Loucy (cell line): Measurements from ENCODE around the gene NCKAP5.

Experiments
- H2AFZ ChIP-seq: fragments of 200-600 bp; sonication (generic); 2 replicates; pipeline ENCODE4 v1.6.0; 2016; ENCODE audit warnings: antibody characterized with exemption, mild to moderate bottlenecking, low read length, moderate library complexity
- H3F3A ChIP-seq: fragments of 200-600 bp; 2 replicates; pipeline ENCODE4 v1.6.0; 2016; ENCODE audit warnings: antibody characterized with exemption, low read depth, mild to moderate bottlenecking
- H3K27me3 ChIP-seq: fragments of 200-600 bp; sonication (generic); 2 replicates; pipeline ENCODE4 v1.6.1; 2014; ENCODE audit warnings: low read length, mild to moderate bottlenecking; ENCODE audit not compliant: insufficient read depth, poor library complexity, severe bottlenecking
- H3K36me3 ChIP-seq: fragments of 200-600 bp; sonication (generic); 2 replicates; pipeline ENCODE4 v1.6.1; 2016; ENCODE audit warnings: low read length; ENCODE audit not compliant: insufficient read depth
- H3K4me1 ChIP-seq: fragments of 200-600 bp; sonication (generic); 2 replicates; pipeline ENCODE4 v1.5.1; 2014; ENCODE audit warnings: low read length, mild to moderate bottlenecking; ENCODE audit not compliant: insufficient read depth, poor library complexity, severe bottlenecking
- H3K4me2 ChIP-seq: fragments of 200-600 bp; sonication (generic); 2 replicates; pipeline ENCODE4 v1.6.0; 2014; ENCODE audit warnings: antibody characterized with exemption, low read length, low read depth, mild to moderate bottlenecking; ENCODE audit not compliant: poor library complexity, severe bottlenecking
- H3K4me3 ChIP-seq: fragments of 200-600 bp; sonication (generic); 2 replicates; pipeline ENCODE4 v1.5.1; 2014; ENCODE audit warnings: low read length, mild to moderate bottlenecking, mixed read lengths; ENCODE audit not compliant: poor library complexity, severe bottlenecking
- H3K79me2 ChIP-seq: fragments of 200-600 bp; sonication (generic); 2 replicates; pipeline ENCODE4 v1.6.1; 2014; ENCODE audit warnings: low read length; ENCODE audit not compliant: insufficient read depth
- H3K9ac ChIP-seq: fragments of 200-600 bp; sonication (generic); 2 replicates; pipeline ENCODE4 v1.6.0; 2014; ENCODE audit warnings: mild to moderate bottlenecking, low read depth, low read length, moderate library complexity; ENCODE audit not compliant: poor library complexity, severe bottlenecking
- H3K9me2 ChIP-seq: fragments of 200-600 bp; sonication (generic); replicated peaks from 2 replicates; pipeline ENCODE4 v1.6.1; 2016; ENCODE audit warnings: low read depth, low read length, mixed read lengths
- H3K9me3 ChIP-seq: fragments of 200-600 bp; sonication (generic); 2 replicates; pipeline ENCODE4 v1.6.1; 2014; ENCODE audit warnings: mild to moderate bottlenecking, antibody characterized with exemption, low read length, low read depth; ENCODE audit not compliant: insufficient read depth
- H4K20me1 ChIP-seq: fragments of 200-600 bp; sonication (generic); 2 replicates; pipeline ENCODE4 v1.6.0; 2014; ENCODE audit warnings: antibody characterized with exemption, low read length, mild to moderate bottlenecking; ENCODE audit not compliant: insufficient read depth, poor library complexity, severe bottlenecking
- EZH2phosphoT487 ChIP-seq: fragments of 200-600 bp; IDR thresholded peaks from 2 replicates; pipeline ENCODE4 v1.6.1; 2018; ENCODE audit warnings: antibody characterized with exemption, mild to moderate bottlenecking, moderate library complexity, borderline replicate concordance
- TF ChIP-seq, protein P1 (sequence below): fragments of 200-600 bp; sonication (generic); conservative IDR thresholded peaks from 2 replicates; pipeline ENCODE4 v1.5.1; 2014; ENCODE audit warnings: mild to moderate bottlenecking, antibody characterized with exemption, low read length

The NCKAP5 gene

DNA sequence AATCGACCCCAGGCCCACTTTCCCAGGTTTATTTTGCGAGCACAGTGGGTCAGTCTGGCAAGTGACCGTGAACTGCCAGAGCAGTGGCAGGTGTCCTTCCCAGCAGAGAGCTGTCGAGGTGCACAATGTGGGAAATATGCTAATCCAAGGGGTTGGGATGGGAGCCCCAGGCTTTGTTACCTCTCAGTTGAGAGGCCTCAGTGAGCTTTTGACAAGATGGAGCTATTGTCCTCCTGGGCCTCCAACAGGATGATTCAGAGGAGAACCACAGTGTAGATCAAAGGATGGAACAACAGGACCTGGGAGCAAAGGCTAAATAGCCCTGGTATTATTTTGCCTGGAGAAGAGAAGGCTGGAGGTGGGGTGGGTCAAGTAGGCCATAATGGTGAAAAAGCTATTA lies 150.8 kb downstream of the NCKAP5 start:
- Histone ChIP-seq H3F3A (no peaks in the 10 kb centered on the region), H3K4me1 (no peaks in the 10 kb centered on the region), H3K9me3 (no peaks in the 10 kb centered on the region), H3K27me3 (no peaks in the 10 kb centered on the region), H2AFZ (no peak overlapping the region), H3K9me2 (no peaks in the 10 kb centered on the region), H3K4me2 (no peak overlapping the region), H3K9ac (no peak overlapping the region), H3K79me2 (no peaks in the 10 kb centered on the region), H3K36me3 (no peaks in the 10 kb centered on the region), H4K20me1 (no peaks in the 10 kb centered on the region), H3K4me3 (no peak overlapping the region)
- TF ChIP-seq, protein P1, sequence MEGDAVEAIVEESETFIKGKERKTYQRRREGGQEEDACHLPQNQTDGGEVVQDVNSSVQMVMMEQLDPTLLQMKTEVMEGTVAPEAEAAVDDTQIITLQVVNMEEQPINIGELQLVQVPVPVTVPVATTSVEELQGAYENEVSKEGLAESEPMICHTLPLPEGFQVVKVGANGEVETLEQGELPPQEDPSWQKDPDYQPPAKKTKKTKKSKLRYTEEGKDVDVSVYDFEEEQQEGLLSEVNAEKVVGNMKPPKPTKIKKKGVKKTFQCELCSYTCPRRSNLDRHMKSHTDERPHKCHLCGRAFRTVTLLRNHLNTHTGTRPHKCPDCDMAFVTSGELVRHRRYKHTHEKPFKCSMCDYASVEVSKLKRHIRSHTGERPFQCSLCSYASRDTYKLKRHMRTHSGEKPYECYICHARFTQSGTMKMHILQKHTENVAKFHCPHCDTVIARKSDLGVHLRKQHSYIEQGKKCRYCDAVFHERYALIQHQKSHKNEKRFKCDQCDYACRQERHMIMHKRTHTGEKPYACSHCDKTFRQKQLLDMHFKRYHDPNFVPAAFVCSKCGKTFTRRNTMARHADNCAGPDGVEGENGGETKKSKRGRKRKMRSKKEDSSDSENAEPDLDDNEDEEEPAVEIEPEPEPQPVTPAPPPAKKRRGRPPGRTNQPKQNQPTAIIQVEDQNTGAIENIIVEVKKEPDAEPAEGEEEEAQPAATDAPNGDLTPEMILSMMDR, result no peak
- TF ChIP-seq EZH2phosphoT487, result no peak

DNA sequence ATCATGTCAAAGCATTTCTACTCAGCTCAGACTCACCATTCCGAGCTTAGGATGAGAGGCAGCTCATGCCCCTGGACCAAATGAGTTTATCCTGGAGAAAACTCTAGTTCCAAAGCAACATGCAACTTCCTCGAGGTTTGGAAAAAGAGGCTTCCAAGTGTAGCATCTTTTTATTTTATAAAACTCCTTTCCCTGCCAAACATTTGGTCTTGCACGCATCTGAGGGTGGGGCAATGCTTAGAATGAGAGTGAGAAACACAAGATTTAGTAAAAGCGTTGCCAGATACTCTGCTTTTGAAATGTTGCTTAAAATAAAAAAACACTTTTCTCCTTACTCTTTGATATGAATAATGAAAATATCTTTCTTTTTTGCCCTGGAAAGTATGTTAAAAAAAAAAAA lies 151.5 kb downstream of the NCKAP5 start:
- TF ChIP-seq, protein P1, result no peak
- no peaks in the 10 kb centered on the region for H3K36me3 ChIP-seq

DNA sequence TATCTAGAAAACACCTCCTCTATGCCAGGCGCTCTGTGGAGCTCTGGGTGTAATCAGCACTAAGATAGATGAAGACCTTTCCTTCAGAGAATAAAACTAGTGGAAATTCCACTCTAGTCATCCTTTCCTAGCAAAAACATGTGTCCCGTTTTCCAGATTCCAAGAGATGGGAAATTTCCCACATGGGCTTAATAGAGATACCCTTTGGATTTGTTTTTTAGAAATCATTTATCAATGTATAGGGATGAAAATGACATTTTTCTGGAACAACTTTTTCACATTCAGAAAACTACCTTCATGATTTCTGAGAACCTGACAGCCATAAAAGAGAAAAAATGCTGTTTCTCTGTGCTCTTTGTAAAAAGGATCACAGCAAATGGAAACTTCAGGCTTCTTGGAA lies 152.1 kb downstream of the NCKAP5 start:
- no peaks in the 10 kb centered on the region for H3K36me3 ChIP-seq
- H3K4me3 ChIP-seq, result no peak overlapping the region
- H3F3A ChIP-seq, result no peaks in the 10 kb centered on the region
- H4K20me1 ChIP-seq, result no peaks in the 10 kb centered on the region
- H3K9ac ChIP-seq, result no peak overlapping the region
- no peaks in the 10 kb centered on the region for H3K4me1 ChIP-seq
- no peaks in the 10 kb centered on the region for H3K27me3 ChIP-seq
- no peaks in the 10 kb centered on the region for H3K79me2 ChIP-seq
- no peaks in the 10 kb centered on the region for H3K9me3 ChIP-seq
- no peaks in the 10 kb centered on the region for H3K9me2 ChIP-seq
- no peak overlapping the region for H2AFZ ChIP-seq
- H3K4me2 ChIP-seq, result no peak overlapping the region
- TF ChIP-seq, protein P1, result no peak
- no peak for TF ChIP-seq EZH2phosphoT487

More for the DNA sequence above, 151.5 kb downstream of the NCKAP5 start:
- no peaks in the 10 kb centered on the region for H4K20me1 ChIP-seq
- no peaks in the 10 kb centered on the region for H3K4me1 ChIP-seq
- no peak overlapping the region for H2AFZ ChIP-seq
- H3K79me2 ChIP-seq, result no peaks in the 10 kb centered on the region
- H3F3A ChIP-seq, result no peaks in the 10 kb centered on the region
- H3K9me3 ChIP-seq, result no peaks in the 10 kb centered on the region
- no peaks in the 10 kb centered on the region for H3K9me2 ChIP-seq
- no peak overlapping the region for H3K4me3 ChIP-seq
- no peaks in the 10 kb centered on the region for H3K27me3 ChIP-seq
- H3K4me2 ChIP-seq, result no peak overlapping the region
- no peak overlapping the region for H3K9ac ChIP-seq
